IMR-90 (cell line): ENCODE data around the gene YIPF3. TPM values are rescaled to one million over a fixed set of nuclear protein-coding genes. Genes with fewer than 3 reads are reported as not detected.

Experiments used
- ATAC-seq: fragments of 200-7000 bp; cut with Tn5 transposase; 2 replicates; pipeline ENCODE4 v1.9.1; 2020; ENCODE audit warnings: low read depth, mild to moderate bottlenecking, moderate library complexity
- BruUV-seq: library from RNA; stranded (reverse); fragments of 400-500 nt; replicated peaks from 2 replicates; lab custom pipeline; 2021; lab: Mats Ljungman, UMichigan
- CTCF ChIA-PET: fragments of 300-600 bp; formaldehyde crosslinking; extraction: SDS; loops from one replicate; lab custom pipeline; 2021; ENCODE audit warnings: antibody characterized with exemption; lab: Yijun Ruan, JAX
- POLR2A ChIA-PET: fragments of 300-600 bp; sonication (Branson Sonifier 250); formaldehyde crosslinking; loops from one replicate; lab custom pipeline; 2022; ENCODE audit warnings: antibody characterized with exemption; ENCODE audit not compliant: unreplicated experiment; lab: Charles Lee
- DNase-seq: peaks from one replicate; pipeline ENCODE4 v3.0.0; 2013
- H2AFZ ChIP-seq: replicated peaks from 2 replicates; pipeline ENCODE3; 2013; ENCODE audit warnings: low read length, mild to moderate bottlenecking; ENCODE audit not compliant: poor library complexity
- H2AK5ac ChIP-seq: 2 replicates; pipeline ENCODE4 v1.6.1; 2013; ENCODE audit warnings: low read depth, low read length, inconsistent platforms
- H2AK9ac ChIP-seq: replicated peaks from 2 replicates; pipeline ENCODE3; 2013; ENCODE audit warnings: mild to moderate bottlenecking, low read depth, low read length, moderate library complexity; ENCODE audit not compliant: poor library complexity
- H2BK120ac ChIP-seq: 2 replicates; pipeline ENCODE4 v1.6.1; 2013; ENCODE audit warnings: low read depth, low read length, inconsistent platforms
- H2BK15ac ChIP-seq: 3 replicates; pipeline ENCODE4 v1.6.1; 2013; ENCODE audit warnings: low read depth, low read length, inconsistent platforms
- H2BK20ac ChIP-seq: 2 replicates; pipeline ENCODE4 v1.6.1; 2013; ENCODE audit warnings: low read depth, mild to moderate bottlenecking, inconsistent platforms, low read length, moderate library complexity
- H2BK5ac ChIP-seq: 2 replicates; pipeline ENCODE4 v1.6.1; 2013; ENCODE audit warnings: mild to moderate bottlenecking, low read depth, low read length, inconsistent platforms; ENCODE audit not compliant: poor library complexity, severe bottlenecking
- H3K14ac ChIP-seq: replicated peaks from 2 replicates; pipeline ENCODE4 v1.6.1; 2013; ENCODE audit warnings: low read depth, low read length, inconsistent platforms
- H3K18ac ChIP-seq: 2 replicates; pipeline ENCODE4 v1.6.1; 2013; ENCODE audit warnings: low read depth, low read length, control low read depth
- H3K23ac ChIP-seq: 2 replicates; pipeline ENCODE4 v1.6.1; 2013; ENCODE audit warnings: low read depth, low read length, inconsistent platforms
- H3K27ac ChIP-seq: 2 replicates; pipeline ENCODE4 v1.5.1; 2013; ENCODE audit warnings: mild to moderate bottlenecking, control low read depth, low read length; ENCODE audit not compliant: insufficient read depth
- H3K27me3 ChIP-seq: 2 replicates; pipeline ENCODE4 v1.6.1; 2013; ENCODE audit warnings: low read length; ENCODE audit not compliant: control insufficient read depth, insufficient read depth
- H3K36me3 ChIP-seq: 2 replicates; pipeline ENCODE4 v1.6.1; 2013; ENCODE audit warnings: low read length, mixed read lengths; ENCODE audit not compliant: control insufficient read depth, insufficient read depth
- H3K4ac ChIP-seq: 2 replicates; pipeline ENCODE4 v1.6.1; 2013; ENCODE audit warnings: low read depth, low read length, inconsistent platforms
- H3K4me1 ChIP-seq: 2 replicates; pipeline ENCODE4 v1.6.1; 2013; ENCODE audit warnings: low read length, mixed read lengths; ENCODE audit not compliant: control insufficient read depth, insufficient read depth
- H3K4me2 ChIP-seq: 2 replicates; pipeline ENCODE4 v1.6.1; 2013; ENCODE audit warnings: low read depth, mild to moderate bottlenecking, control low read depth, low read length, moderate library complexity
- H3K4me3 ChIP-seq: 2 replicates; pipeline ENCODE4 v1.5.1; 2013; ENCODE audit warnings: low read depth, mild to moderate bottlenecking, control low read depth, low read length, moderate library complexity; ENCODE audit not compliant: insufficient read depth
- H3K56ac ChIP-seq: 2 replicates; pipeline ENCODE4 v1.6.1; 2013; ENCODE audit warnings: low read length, inconsistent platforms; ENCODE audit not compliant: insufficient read depth; ENCODE audit errors: extremely low read depth
- H3K79me1 ChIP-seq, 2 experiments: 2 replicates each; pipeline ENCODE4 v1.6.1; 2013; ENCODE audit warnings: low read length in 2 of 2, inconsistent platforms in 1 of 2, low read depth in 1 of 2
- H3K9ac ChIP-seq: 2 replicates; pipeline ENCODE4 v1.6.1; 2013; ENCODE audit warnings: low read depth, low read length, control low read depth
- H3K9me1 ChIP-seq: 2 replicates; pipeline ENCODE4 v1.6.1; 2013; ENCODE audit warnings: low read length, inconsistent platforms; ENCODE audit not compliant: insufficient read depth
- H3K9me3 ChIP-seq: 2 replicates; pipeline ENCODE4 v1.6.1; 2013; ENCODE audit warnings: low read length; ENCODE audit not compliant: control insufficient read depth, insufficient read depth
- H4K20me1 ChIP-seq: 2 replicates; pipeline ENCODE4 v1.6.1; 2013; ENCODE audit warnings: low read length, inconsistent platforms; ENCODE audit not compliant: insufficient read depth
- H4K5ac ChIP-seq: 2 replicates; pipeline ENCODE4 v1.6.1; 2013; ENCODE audit warnings: mild to moderate bottlenecking, low read depth, low read length, control low read depth
- H4K8ac ChIP-seq, 2 experiments: 2 replicates each; pipeline ENCODE4 v1.6.1; 2013; ENCODE audit warnings: low read depth in 2 of 2, low read length in 2 of 2, control low read depth in 1 of 2, inconsistent platforms in 1 of 2
- H4K91ac ChIP-seq: 2 replicates; pipeline ENCODE4 v1.6.1; 2013; ENCODE audit warnings: low read depth, low read length, inconsistent platforms; ENCODE audit not compliant: insufficient read depth
- BHLHE40 ChIP-seq: fragments of 150-350 bp; IDR thresholded peaks from 2 replicates; pipeline ENCODE4 v1.6.1; 2016; ENCODE audit warnings: mild to moderate bottlenecking, low read depth, low read length
- CHD1 ChIP-seq: IDR thresholded peaks from 2 replicates; pipeline ENCODE4 v1.6.1; 2012; ENCODE audit warnings: low read depth, low read length, improper control_type of control experiment
- FOS ChIP-seq: fragments of 150-350 bp; IDR thresholded peaks from 2 replicates; pipeline ENCODE4 v1.6.1; 2016; ENCODE audit warnings: low read depth, low read length
- MAFK ChIP-seq: IDR thresholded peaks from 2 replicates; pipeline ENCODE4 v1.6.1; 2012; ENCODE audit warnings: low read depth, low read length, improper control_type of control experiment
- MAZ ChIP-seq: IDR thresholded peaks from 2 replicates; pipeline ENCODE4 v1.6.1; 2012; ENCODE audit warnings: low read depth, mild to moderate bottlenecking, low read length, improper control_type of control experiment, moderate library complexity, borderline replicate concordance
- NFE2L2 ChIP-seq: fragments of 150-350 bp; IDR thresholded peaks from 2 replicates; pipeline ENCODE4 v1.6.1; 2016; ENCODE audit warnings: low read depth, mild to moderate bottlenecking, low read length
- RAD21 ChIP-seq: IDR thresholded peaks from 2 replicates; pipeline ENCODE4 v1.6.1; 2012; ENCODE audit warnings: low read length, improper control_type of control experiment
- RCOR1 ChIP-seq: IDR thresholded peaks from 2 replicates; pipeline ENCODE4 v1.6.1; 2012; ENCODE audit warnings: mild to moderate bottlenecking, low read length, improper control_type of control experiment; ENCODE audit not compliant: insufficient replicate concordance
- RFX5 ChIP-seq: IDR thresholded peaks from 2 replicates; pipeline ENCODE4 v1.8.0; 2012; ENCODE audit warnings: low read depth, mild to moderate bottlenecking, low read length, moderate library complexity
- SMC3 ChIP-seq: fragments of 150-350 bp; IDR thresholded peaks from 2 replicates; pipeline ENCODE4 v1.6.1; 2016; ENCODE audit warnings: low read depth, mild to moderate bottlenecking, antibody characterized with exemption, low read length, moderate library complexity
- USF2 ChIP-seq: fragments of 150-350 bp; IDR thresholded peaks from 2 replicates; pipeline ENCODE4 v1.6.1; 2017; ENCODE audit warnings: mild to moderate bottlenecking, antibody characterized with exemption, low read length, low read depth
- WGBS, 2 experiments: methylation state at CpG; one replicate each; pipeline versions ENCODE4 v1.1.5 to v1.1.7; 2013; ENCODE audit warnings: missing lambda C conversion rate in 2 of 2; ENCODE audit not compliant: insufficient read length in 1 of 2; ENCODE audit errors: extremely low coverage in 2 of 2; 5-methylcytosine and 5-hydroxymethylcytosine counted together
- dilution Hi-C: fragments of 300-500 bp; cut with HindIII; formaldehyde crosslinking; loops from one replicate; pipeline ENCODE4 v1.14.3; 2018; ENCODE audit warnings: low sequenced_read_pairs; ENCODE audit not compliant: unreplicated experiment
- in situ Hi-C: fragments of 300-500 bp; cut with MboI; formaldehyde crosslinking; loops from 3 replicates; pipeline ENCODE4 v1.14.3; 2019; ENCODE audit warnings: low sequenced_read_pairs, inconsistent platforms, mixed read lengths
- intact Hi-C: fragments of 100-400 bp; cut with micrococcal nuclease; formaldehyde crosslinking; loops from 2 replicates; pipeline ENCODE4 v1.10.0; 2022
- polyA plus RNA-seq, 3 experiments: library from polyadenylated mRNA; depleted of rRNA; stranded (reverse); fragments of >200 nt; gene quantifications; 2 replicates each; pipeline ENCODE4 v1.2.3, GENCODE V29; 2012; ENCODE audit warnings: low replicate concordance in 1 of 3
- total RNA-seq: library from RNA; depleted of rRNA; stranded (reverse); fragments of >200 nt; gene quantifications from 2 replicates; pipeline ENCODE4 v1.2.3, GENCODE V29; 2012
- TF ChIP-seq, protein P1 (sequence below): fragments of 150-350 bp; IDR thresholded peaks from 2 replicates; pipeline ENCODE4 v1.6.1; 2016; ENCODE audit warnings: low read depth, mild to moderate bottlenecking, low read length, moderate library complexity, borderline replicate concordance
- TF ChIP-seq, protein P2 (sequence below): conservative IDR thresholded peaks from 2 replicates; pipeline ENCODE4 v1.5.1; 2012; ENCODE audit warnings: mild to moderate bottlenecking, low read depth, low read length, improper control_type of control experiment

YIPF3 gene
- total and polyA plus RNA-seq, 2 of the 4 experiments (the other 2 are of a cell fraction), result 114 to 193 TPM

GRCh38 chr6:43489277-43490072, 27.3 kb downstream of the YIPF3 start:
- Histone ChIP-seq H2AK9ac (no peak overlapping the region), H4K5ac (no peak overlapping the region), H3K9ac (no peak overlapping the region; the same call in 1 of the 2 replicates), H4K91ac (no peak overlapping the region), H4K8ac (no peak overlapping the region), H2AFZ (no peak overlapping the region), H3K14ac (no peak overlapping the region), H3K79me1 (peaks cover 36 to 73% of the 10 kb centered on the region in 2 experiments), H3K4me3 (no peak overlapping the region), H2BK120ac (no peak overlapping the region), H3K27me3 (no peaks in the 10 kb centered on the region), H3K4me1 (peaks cover 18% of the 10 kb centered on the region), H2BK15ac (no peak overlapping the region), H3K23ac (no peak overlapping the region), H3K36me3 (peaks cover 1% of the 10 kb centered on the region), H2BK20ac (no peak overlapping the region), H3K56ac (no peak overlapping the region), H2AK5ac (no peak overlapping the region), H3K4me2 (no peak overlapping the region), H3K9me1 (peaks cover 44% of the 10 kb centered on the region), H3K4ac (peak overlapping the region; percentile 9; the same call in 1 of the 2 replicates), H3K9me3 (no peaks in the 10 kb centered on the region), H4K20me1 (peaks cover 22% of the 10 kb centered on the region; the same call in 1 of the 2 replicates), H3K18ac (no peak overlapping the region), H3K27ac (no peak overlapping the region), H2BK5ac (no peak overlapping the region)
- ATAC-seq (no peak), DNase-seq (no peak)
- BruUV-seq, result no TSS peak
- CTCF ChIA-PET, result no interaction called here
- dilution Hi-C loops (no loop called here), in situ Hi-C loops (loop anchor here (5.0 to 10.0 kb wide), 2 partner anchors 45 to 232 kb away; no protein-coding TSS in a partner anchor), intact Hi-C loops (no loop called here)
- POLR2A ChIA-PET, result no interaction called here
- WGBS, 2 experiments, result 96% methylated on average over 4 of the region's 12 CpGs; no CpG with 5 or more reads in 1 of the 2 experiments
- no peak for TF ChIP-seq NFE2L2
- TF ChIP-seq MAFK, result no peak
- TF ChIP-seq RFX5, result no peak
- TF ChIP-seq FOS, result no peak
- no peak for TF ChIP-seq MAZ
- no peak for TF ChIP-seq RAD21
- TF ChIP-seq, protein P1, sequence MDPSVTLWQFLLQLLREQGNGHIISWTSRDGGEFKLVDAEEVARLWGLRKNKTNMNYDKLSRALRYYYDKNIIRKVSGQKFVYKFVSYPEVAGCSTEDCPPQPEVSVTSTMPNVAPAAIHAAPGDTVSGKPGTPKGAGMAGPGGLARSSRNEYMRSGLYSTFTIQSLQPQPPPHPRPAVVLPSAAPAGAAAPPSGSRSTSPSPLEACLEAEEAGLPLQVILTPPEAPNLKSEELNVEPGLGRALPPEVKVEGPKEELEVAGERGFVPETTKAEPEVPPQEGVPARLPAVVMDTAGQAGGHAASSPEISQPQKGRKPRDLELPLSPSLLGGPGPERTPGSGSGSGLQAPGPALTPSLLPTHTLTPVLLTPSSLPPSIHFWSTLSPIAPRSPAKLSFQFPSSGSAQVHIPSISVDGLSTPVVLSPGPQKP, result no peak
- TF ChIP-seq, protein P2, sequence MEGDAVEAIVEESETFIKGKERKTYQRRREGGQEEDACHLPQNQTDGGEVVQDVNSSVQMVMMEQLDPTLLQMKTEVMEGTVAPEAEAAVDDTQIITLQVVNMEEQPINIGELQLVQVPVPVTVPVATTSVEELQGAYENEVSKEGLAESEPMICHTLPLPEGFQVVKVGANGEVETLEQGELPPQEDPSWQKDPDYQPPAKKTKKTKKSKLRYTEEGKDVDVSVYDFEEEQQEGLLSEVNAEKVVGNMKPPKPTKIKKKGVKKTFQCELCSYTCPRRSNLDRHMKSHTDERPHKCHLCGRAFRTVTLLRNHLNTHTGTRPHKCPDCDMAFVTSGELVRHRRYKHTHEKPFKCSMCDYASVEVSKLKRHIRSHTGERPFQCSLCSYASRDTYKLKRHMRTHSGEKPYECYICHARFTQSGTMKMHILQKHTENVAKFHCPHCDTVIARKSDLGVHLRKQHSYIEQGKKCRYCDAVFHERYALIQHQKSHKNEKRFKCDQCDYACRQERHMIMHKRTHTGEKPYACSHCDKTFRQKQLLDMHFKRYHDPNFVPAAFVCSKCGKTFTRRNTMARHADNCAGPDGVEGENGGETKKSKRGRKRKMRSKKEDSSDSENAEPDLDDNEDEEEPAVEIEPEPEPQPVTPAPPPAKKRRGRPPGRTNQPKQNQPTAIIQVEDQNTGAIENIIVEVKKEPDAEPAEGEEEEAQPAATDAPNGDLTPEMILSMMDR, result no peak
- no peak for TF ChIP-seq USF2
- no peak for TF ChIP-seq RCOR1
- no peak for TF ChIP-seq BHLHE40
- no peak for TF ChIP-seq SMC3
- TF ChIP-seq CHD1, result no peak
